ENCODE data around the gene SPON1.

- TF ChIP-seq CTCF (IDR thresholded peaks at IDR 0.05): peak in 1 of 7 experiments; percentile 7
- no peak for TF ChIP-seq POLR2A (IDR thresholded peaks at IDR 0.05)
Observed at GRCh38 chr11:14041040-14041439, 78.5 kb downstream of the SPON1 start.
